Fibroblast of mammary gland (primary cell): ENCODE results near the gene PHF21B.
"Not testable (repeated sequence)": the region's sequence is repeated elsewhere in the genome, so short reads cannot be mapped to it uniquely, and the experiment has no call there.

Source experiments
- DNase-seq: peaks from one replicate; pipeline ENCODE4 v3.0.0-alpha.2; 2010; ENCODE audit warnings: low read depth
- H3K4me3 ChIP-seq: 2 replicates; pipeline ENCODE4 v1.5.1; 2011; ENCODE audit warnings: low read depth, mild to moderate bottlenecking, low read length, moderate library complexity; ENCODE audit not compliant: control insufficient read depth
- CTCF ChIP-seq: conservative IDR thresholded peaks from 2 replicates; pipeline ENCODE4 v1.5.1; 2011; ENCODE audit warnings: low read depth, low read length, inconsistent platforms; ENCODE audit not compliant: control insufficient read depth, insufficient read depth

PHF21B gene

GRCh38 chr22:44968736-44969135 lies 41.1 kb downstream of the PHF21B start:
- no peak for DNase-seq
- TF ChIP-seq CTCF: no peak
- H3K4me3 ChIP-seq: no peak overlapping the region

GRCh38 chr22:44965171-44965570 lies 44.6 kb downstream of the PHF21B start:
- DNase-seq: no peak
- TF ChIP-seq CTCF: no peak
- H3K4me3 ChIP-seq: no peak overlapping the region

GRCh38 chr22:44964722-44965078 lies 45.1 kb downstream of the PHF21B start:
- no peak for TF ChIP-seq CTCF
- no peak overlapping the region for H3K4me3 ChIP-seq
- no peak for DNase-seq

- no peak overlapping the region for H3K4me3 ChIP-seq
- no peak for DNase-seq
- TF ChIP-seq CTCF: no peak
Observed at GRCh38 chr22:44963832-44964721, 45.7 kb downstream of the PHF21B start.

- H3K4me3 ChIP-seq: no peak overlapping the region
- DNase-seq: no peak
- TF ChIP-seq CTCF: no peak
Observed at GRCh38 chr22:44962741-44963454, 46.9 kb downstream of the PHF21B start.

- H3K4me3 ChIP-seq, DNase-seq: not testable (repeated sequence)
Observed at GRCh38 chr22:44961682-44962081, 48.1 kb downstream of the PHF21B start.
